Measurements from ENCODE around the gene ALOX5.

The ALOX5 gene

DNA sequence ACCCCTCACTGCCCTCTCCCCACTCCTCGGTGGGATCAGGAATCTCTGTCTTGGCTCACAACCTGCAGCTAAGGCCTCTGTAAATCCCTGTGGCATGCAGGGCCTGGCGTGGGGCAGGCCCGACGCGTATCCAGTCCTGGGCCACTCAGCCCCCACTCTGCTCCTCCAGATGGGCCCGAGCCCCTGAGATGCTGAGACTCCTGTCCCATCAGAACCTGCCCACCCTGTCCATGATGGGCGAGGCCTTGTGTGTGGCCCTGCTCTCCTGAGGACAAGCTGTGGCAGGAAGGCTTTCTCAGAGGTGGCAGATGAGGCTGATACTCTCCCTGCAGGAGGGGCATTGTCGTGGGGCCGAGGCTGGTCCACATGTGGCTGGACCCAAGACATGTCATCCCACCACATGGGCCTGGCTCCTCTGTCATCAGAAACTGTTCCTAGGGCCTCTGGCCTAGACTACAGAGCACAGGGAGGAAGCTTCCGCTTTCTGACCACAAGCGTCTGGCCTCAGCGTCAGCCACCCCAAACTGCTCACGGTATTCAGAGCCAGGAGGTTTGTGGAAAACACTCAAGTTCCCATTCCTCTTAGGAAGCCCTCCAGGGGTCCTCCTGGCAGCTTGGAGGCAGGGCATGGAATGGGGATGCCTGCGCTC, 6.0 kb downstream of the ALOX5 start:
- Mint-ChIP-seq H3K4me3 (no peak overlapping the region), H3K36me3 (ENCODE audit: low read depth) (no peaks in the 10 kb centered on the region), H3K4me1 (peaks cover 27% of the 10 kb centered on the region), H3K9me3 (no peaks in the 10 kb centered on the region), H3K27me3 (ENCODE audit: low read depth, poor library complexity) (peaks cover 35% of the 10 kb centered on the region), H3K27ac (no peak overlapping the region)
- TF ChIP-seq, protein P1, sequence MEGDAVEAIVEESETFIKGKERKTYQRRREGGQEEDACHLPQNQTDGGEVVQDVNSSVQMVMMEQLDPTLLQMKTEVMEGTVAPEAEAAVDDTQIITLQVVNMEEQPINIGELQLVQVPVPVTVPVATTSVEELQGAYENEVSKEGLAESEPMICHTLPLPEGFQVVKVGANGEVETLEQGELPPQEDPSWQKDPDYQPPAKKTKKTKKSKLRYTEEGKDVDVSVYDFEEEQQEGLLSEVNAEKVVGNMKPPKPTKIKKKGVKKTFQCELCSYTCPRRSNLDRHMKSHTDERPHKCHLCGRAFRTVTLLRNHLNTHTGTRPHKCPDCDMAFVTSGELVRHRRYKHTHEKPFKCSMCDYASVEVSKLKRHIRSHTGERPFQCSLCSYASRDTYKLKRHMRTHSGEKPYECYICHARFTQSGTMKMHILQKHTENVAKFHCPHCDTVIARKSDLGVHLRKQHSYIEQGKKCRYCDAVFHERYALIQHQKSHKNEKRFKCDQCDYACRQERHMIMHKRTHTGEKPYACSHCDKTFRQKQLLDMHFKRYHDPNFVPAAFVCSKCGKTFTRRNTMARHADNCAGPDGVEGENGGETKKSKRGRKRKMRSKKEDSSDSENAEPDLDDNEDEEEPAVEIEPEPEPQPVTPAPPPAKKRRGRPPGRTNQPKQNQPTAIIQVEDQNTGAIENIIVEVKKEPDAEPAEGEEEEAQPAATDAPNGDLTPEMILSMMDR (IDR thresholded peaks at IDR 0.05) = no peak
- no peak for DNase-seq

DNA sequence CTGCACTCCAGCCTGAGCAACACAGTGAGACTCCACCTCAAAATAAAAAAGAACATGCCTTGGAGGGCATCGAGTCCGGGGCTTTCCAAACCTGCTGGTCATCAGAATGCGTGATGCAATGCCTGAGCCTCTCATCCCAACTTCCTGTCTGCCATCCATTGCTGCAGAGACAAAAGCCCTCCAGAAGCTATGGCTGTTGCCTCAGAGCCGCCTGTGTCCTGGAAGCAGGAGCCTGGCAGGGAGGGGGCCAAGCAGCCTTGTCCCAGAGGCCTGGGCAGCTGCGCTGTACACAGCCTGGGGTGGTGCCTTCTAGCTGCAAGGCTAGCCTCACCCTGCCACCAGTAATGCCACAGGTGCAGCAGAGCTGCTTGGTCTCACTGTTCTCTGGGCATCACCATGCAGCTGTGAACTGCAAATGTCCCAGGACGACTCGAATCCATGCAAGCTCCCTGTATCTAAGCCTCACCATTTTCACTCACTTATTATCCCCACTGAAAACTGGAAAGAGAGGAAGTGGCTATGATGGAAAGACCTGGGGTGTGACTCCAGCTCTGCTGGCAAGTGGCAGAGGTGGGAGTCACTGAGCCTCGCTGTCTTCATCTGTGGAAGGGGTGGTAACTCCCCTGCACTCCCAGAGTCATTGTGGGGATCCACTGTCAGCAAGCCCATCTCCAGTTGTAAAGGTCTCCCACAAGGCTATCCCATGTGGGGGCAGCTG, 7.0 kb downstream of the ALOX5 start:
- H3K27me3 Mint-ChIP-seq (ENCODE audit: low read depth, poor library complexity) = peaks cover 24% of the 10 kb centered on the region
- H3K9me3 Mint-ChIP-seq = no peaks in the 10 kb centered on the region
- H3K27ac Mint-ChIP-seq = no peak overlapping the region
- H3K36me3 Mint-ChIP-seq (ENCODE audit: low read depth) = no peaks in the 10 kb centered on the region
- TF ChIP-seq, protein P1 (IDR thresholded peaks at IDR 0.05) = no peak
- DNase-seq = no peak
- H3K4me3 Mint-ChIP-seq = no peak overlapping the region
- peaks cover 27% of the 10 kb centered on the region for H3K4me1 Mint-ChIP-seq

DNA sequence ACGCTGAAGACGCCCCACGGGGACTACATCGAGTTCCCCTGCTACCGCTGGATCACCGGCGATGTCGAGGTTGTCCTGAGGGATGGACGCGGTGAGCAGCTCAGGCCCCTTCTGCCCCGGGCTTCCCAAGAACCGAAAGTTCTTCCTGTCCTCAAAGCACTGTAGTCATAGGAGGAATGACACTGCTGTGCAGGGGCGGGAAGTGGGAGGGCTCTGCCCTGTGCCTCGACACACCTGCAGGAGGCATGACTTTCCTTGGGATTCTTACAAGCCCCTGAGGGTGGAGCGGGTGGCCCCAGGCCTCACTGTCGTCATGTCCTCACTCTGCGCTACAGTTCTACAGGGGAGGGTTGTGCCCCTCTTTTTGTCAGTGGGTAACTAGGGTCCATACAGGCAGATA, 8.6 kb downstream of the ALOX5 start:
- no peak for DNase-seq
- H3K27ac Mint-ChIP-seq = no peak overlapping the region
- peaks cover 4% of the 10 kb centered on the region for H3K9me3 Mint-ChIP-seq
- TF ChIP-seq, protein P1 (IDR thresholded peaks at IDR 0.05) = no peak
- H3K36me3 Mint-ChIP-seq (ENCODE audit: low read depth) = no peaks in the 10 kb centered on the region
- no peak overlapping the region for H3K4me3 Mint-ChIP-seq
- peaks cover 19% of the 10 kb centered on the region for H3K4me1 Mint-ChIP-seq
- H3K27me3 Mint-ChIP-seq (ENCODE audit: low read depth, poor library complexity) = peaks cover 13% of the 10 kb centered on the region

DNA sequence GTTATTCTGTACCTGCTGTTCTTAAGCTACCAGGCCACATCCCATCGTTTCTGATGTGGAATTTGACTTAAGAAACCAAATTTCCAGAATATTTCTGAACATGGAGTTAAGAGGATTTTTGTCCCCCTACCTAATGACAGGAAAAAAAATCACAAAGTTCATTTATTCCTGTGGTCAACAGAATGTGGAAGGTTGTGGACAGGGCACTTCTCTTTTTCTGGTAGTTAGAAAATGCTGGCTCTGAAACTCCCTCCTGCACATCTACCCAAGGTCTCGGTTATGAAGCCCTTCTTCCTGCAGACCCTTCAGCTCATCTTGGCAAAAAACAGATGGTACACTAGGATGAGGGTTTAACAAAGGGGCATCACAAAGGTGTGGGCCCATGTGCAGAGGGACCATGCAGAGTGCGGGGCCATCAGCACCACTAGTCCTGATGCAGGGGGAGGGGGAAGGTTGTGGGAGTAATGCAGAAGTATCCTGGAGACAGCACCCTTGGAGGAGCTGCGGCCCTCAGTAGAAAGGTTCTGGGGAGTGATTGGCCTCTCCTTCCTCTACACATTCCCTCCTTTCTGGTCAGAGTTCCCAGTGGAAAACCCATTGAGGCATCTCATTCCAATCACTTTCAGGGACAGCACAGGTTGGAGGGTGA, 9.8 kb downstream of the ALOX5 start:
- Mint-ChIP-seq H3K9me3 (peaks cover 13% of the 10 kb centered on the region), H3K27ac (no peak overlapping the region), H3K4me3 (no peak overlapping the region), H3K4me1 (peaks cover 7% of the 10 kb centered on the region), H3K27me3 (ENCODE audit: low read depth, poor library complexity) (peaks cover 4% of the 10 kb centered on the region), H3K36me3 (ENCODE audit: low read depth) (no peaks in the 10 kb centered on the region)
- TF ChIP-seq, protein P1 (IDR thresholded peaks at IDR 0.05) = no peak
- DNase-seq = no peak

DNA sequence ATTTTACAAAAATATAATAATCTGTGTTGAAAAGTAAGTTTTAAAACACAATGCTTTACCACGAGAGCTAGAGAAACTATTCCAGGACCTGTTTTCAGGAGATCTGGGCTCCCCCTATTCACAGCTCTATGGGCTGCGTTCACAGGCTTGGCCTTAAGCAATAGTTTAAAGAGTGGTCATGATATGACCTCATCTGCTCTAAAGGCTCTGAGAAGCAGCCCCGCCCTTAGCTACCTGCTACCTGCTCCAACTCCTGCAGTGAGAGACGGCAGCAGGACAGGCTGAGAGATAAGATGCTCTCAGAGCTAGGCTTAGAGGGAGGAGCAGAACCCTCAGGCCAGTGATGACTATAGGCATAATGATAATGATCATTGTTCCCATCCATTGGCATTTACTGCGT, 12.6 kb downstream of the ALOX5 start:
- Mint-ChIP-seq H3K4me1 (no peaks in the 10 kb centered on the region), H3K27ac (no peak overlapping the region), H3K4me3 (no peak overlapping the region), H3K27me3 (ENCODE audit: low read depth, poor library complexity) (peaks cover 4% of the 10 kb centered on the region), H3K9me3 (peaks cover 31% of the 10 kb centered on the region), H3K36me3 (ENCODE audit: low read depth) (no peaks in the 10 kb centered on the region)
- TF ChIP-seq, protein P1 (IDR thresholded peaks at IDR 0.05) = no peak
- no peak for DNase-seq

All from nephron progenitor cell (in vitro differentiated cells).